T follicular helper cell (primary cell): Measurements from ENCODE around the gene XIAP.
A peak's percentile ranks its signal among the peaks of the same experiment; 100 is the strongest.

Experiments used
- DNase-seq: peaks from one replicate; pipeline ENCODE4 v3.0.0-alpha.2; 2020; ENCODE audit warnings: low read depth

The XIAP gene

GRCh38 chrX:123960956-123961267 is 101.1 kb downstream of the XIAP start:
- DNase-seq, result no peak

DNA sequence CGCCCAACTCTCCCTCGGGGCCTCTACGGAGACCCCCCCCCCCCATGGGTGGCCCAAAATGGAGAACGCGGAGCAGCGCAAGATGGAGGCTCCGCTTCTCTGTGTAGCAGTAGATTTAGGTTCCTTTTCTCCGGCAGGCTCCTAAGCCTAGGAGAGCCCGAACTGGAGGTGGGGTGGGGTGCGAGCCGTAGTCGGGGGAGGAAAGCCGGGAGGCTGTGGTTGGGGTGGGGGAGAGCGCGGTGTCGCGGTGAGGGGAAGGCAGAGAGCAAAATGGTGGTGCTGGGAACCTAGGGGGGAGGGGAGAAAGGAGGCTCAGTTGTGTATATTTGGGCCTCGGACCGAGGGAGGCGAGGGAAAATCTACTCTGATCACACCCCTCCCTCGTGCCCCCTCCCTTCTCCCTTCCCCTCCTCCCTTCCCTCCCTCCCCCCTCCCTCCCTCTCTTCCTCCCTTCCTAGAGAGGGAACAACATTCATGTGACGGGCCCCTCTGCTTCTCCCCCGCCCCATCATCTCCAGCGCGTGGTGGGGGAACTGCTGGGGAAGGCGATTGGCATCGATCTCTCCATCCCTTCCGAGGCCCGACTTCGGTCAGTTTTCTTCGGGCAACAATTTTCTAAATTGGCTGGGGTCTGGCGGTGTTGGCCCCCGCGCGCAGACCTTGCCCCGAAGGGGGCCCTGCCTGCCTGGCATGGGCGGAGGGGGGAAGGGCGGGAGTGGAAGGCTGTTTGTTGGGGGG is 101.6 kb downstream of the XIAP start, which contains the start of gene STAG2:
Gene STAG2 (plus strand): TSS at position 439 of the 738 bp plus-strand sequence. CDS start 60,922 bp downstream, outside the sequence.
- peak; percentile 39 for DNase-seq

DNA sequence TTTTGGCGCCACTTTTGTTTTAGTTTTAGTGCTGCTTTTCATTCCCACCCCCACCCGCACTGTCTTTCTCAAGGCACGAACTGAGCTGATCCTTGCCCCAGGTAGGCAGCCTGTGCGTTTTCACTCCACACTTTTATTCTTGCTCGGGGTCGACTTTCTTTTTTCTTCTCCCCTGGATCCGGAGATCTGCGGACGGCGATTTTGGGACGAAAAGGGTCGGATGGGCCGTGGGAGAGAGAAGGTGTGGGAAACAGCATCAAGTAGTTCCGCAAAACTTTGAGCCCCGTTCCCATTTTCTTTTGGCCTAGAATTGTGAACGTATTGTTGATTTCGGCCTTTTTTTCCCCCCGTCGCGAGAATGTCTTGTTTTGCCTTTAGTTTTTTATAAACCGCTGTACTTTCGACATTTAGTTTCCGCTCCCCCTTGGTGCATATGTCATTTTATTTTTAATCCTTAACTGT is 102.2 kb downstream of the XIAP start:
- no peak for DNase-seq

- DNase-seq, result peak; percentile 82
Measured at GRCh38 chrX:123962794-123963373, 103.0 kb downstream of the XIAP start.
